K562 (cell line): ENCODE results near the gene PI4KA. TPM values are rescaled to one million over a fixed set of nuclear protein-coding genes. Genes with fewer than 3 reads are reported as not detected.
A peak's percentile ranks its signal among the peaks of the same experiment; 100 is the strongest.

Experiments used
- BMI1 ChIP-seq: fragments of 150-350 bp; IDR thresholded peaks from 2 replicates; pipeline ENCODE4 v1.6.1; 2014; ENCODE audit warnings: low read length
- DACH1 ChIP-seq: fragments of 450-650 bp; IDR thresholded peaks from 2 replicates; pipeline ENCODE4 v1.6.1; 2018; ENCODE audit not compliant: partially characterized antibody
- KDM1A ChIP-seq, 2 experiments: fragments of 450-650 bp; IDR thresholded peaks; 2 replicates each; pipeline ENCODE4 v1.6.1; 2016; ENCODE audit warnings: mild to moderate bottlenecking in 2 of 2
- NBN ChIP-seq: fragments of 450-650 bp; IDR thresholded peaks from 2 replicates; pipeline ENCODE4 v1.6.1; 2016; ENCODE audit warnings: low read depth, mild to moderate bottlenecking
- NR4A1 ChIP-seq, 2 experiments: fragments of 250-450 bp in 1 of 2; fragments of 450-650 bp in 1 of 2; sonication (Bioruptor Pico) in 1 of 2; IDR thresholded peaks; 2 replicates each; pipeline versions ENCODE4 v1.4.0 to v1.6.1; 2016 to 2020; ENCODE audit warnings: mild to moderate bottlenecking in 2 of 2, missing compliant biosample characterization in 1 of 2, missing genetic modification characterization in 1 of 2, moderate library complexity in 1 of 2
- OTX1 ChIP-seq: fragments of 450-650 bp; formaldehyde crosslinking; IDR thresholded peaks from 2 replicates; pipeline ENCODE4 v1.4.0; 2022; ENCODE audit warnings: mild to moderate bottlenecking
- PML ChIP-seq: IDR thresholded peaks from 2 replicates; pipeline ENCODE4 v1.6.1; 2012; ENCODE audit warnings: low read length, inconsistent platforms
- PTRF ChIP-seq: fragments of 450-650 bp; IDR thresholded peaks from 2 replicates; pipeline ENCODE4 v1.6.1; 2016; ENCODE audit warnings: mild to moderate bottlenecking, missing genetic modification characterization, missing compliant biosample characterization
- REST ChIP-seq, 2 experiments: fragments of 450-650 bp; formaldehyde crosslinking in 1 of 2; IDR thresholded peaks; 2 replicates each; pipeline versions ENCODE4 v1.4.0 to v1.6.1; 2014 to 2020; ENCODE audit warnings: mild to moderate bottlenecking in 2 of 2, borderline replicate concordance in 1 of 2, low read depth in 1 of 2
- SNRNP70 ChIP-seq: fragments of 200-400 bp; formaldehyde crosslinking; optimal IDR thresholded peaks from 2 replicates; pipeline ENCODE3; 2017; ENCODE audit warnings: low read depth, low read length
- SUPT5H ChIP-seq: fragments of 450-650 bp; IDR thresholded peaks from 2 replicates; pipeline ENCODE4 v1.6.1; 2016
- TEAD1 ChIP-seq, 2 experiments: fragments of 450-650 bp in 1 of 2; sonication (generic) in 1 of 2; formaldehyde crosslinking; IDR thresholded peaks; 2 replicates each; pipeline versions ENCODE4 v1.4.0 to v1.8.0; 2020 to 2022; ENCODE audit warnings: mild to moderate bottlenecking in 2 of 2, missing genetic modification reagents in 1 of 2
- ZKSCAN8 ChIP-seq: fragments of 200-800 bp; sonication (Bioruptor generic); IDR thresholded peaks from 2 replicates; pipeline ENCODE4 v1.6.1; 2016; ENCODE audit warnings: missing genetic modification characterization, missing compliant biosample characterization
- polyA plus RNA-seq, 8 experiments: library from polyadenylated mRNA; depleted of rRNA in 4 of 8; stranded (reverse) in 5 of 8; unstranded in 3 of 8; fragments of >200 nt; fragmentation: Nextera tagmentation in 2 of 8; fragmentation: Illumina TruSeq in 1 of 8; extraction: Ambion mirVana in 2 of 8; extraction: Trizol in 1 of 8; gene quantifications; 2 replicates each; pipeline versions ENCODE4 v1.2.1 to v1.2.3, GENCODE V29; 2011 to 2014; ENCODE audit warnings: inconsistent platforms in 1 of 8, missing spikeins in 1 of 8
- total RNA-seq, 7 experiments: library from RNA; depleted of rRNA in 6 of 7; stranded (reverse); fragments of >200 nt in 6 of 7; fragmentation: Illumina TruSeq in 2 of 7; extraction: Trizol in 2 of 7; gene quantifications; 2 replicates each; pipeline versions ENCODE4 v1.2.1 to v1.2.3, GENCODE V29; 2011 to 2021; ENCODE audit warnings: low replicate concordance in 1 of 7
- TF ChIP-seq, protein P1 (sequence below): fragments of 450-650 bp; IDR thresholded peaks from 2 replicates; pipeline ENCODE4 v1.6.1; 2017; ENCODE audit warnings: antibody characterized with exemption, mild to moderate bottlenecking

PI4KA gene
- total and polyA plus RNA-seq, 9 of the 15 experiments (the other 6 are each of a cell fraction or from before 2014, with no cell fraction given): 7.3 to 187 (median 84.7) TPM

GRCh38 chr22:20741634-20742581, 116.7 kb downstream of the PI4KA start (continued):
- TF ChIP-seq NBN: no peak
- no peak for TF ChIP-seq PTRF (tag)
- no peak for TF ChIP-seq NR4A1 (CRISPR knock-in tag; IDR thresholded peaks at IDR 0.05)
- TF ChIP-seq NR4A1 (tag; IDR thresholded peaks at IDR 0.05): no peak
- TF ChIP-seq BMI1: no peak; the same call in 1 of the 2 replicates
- TF ChIP-seq DACH1: peak; percentile 76
- TF ChIP-seq, protein P1, sequence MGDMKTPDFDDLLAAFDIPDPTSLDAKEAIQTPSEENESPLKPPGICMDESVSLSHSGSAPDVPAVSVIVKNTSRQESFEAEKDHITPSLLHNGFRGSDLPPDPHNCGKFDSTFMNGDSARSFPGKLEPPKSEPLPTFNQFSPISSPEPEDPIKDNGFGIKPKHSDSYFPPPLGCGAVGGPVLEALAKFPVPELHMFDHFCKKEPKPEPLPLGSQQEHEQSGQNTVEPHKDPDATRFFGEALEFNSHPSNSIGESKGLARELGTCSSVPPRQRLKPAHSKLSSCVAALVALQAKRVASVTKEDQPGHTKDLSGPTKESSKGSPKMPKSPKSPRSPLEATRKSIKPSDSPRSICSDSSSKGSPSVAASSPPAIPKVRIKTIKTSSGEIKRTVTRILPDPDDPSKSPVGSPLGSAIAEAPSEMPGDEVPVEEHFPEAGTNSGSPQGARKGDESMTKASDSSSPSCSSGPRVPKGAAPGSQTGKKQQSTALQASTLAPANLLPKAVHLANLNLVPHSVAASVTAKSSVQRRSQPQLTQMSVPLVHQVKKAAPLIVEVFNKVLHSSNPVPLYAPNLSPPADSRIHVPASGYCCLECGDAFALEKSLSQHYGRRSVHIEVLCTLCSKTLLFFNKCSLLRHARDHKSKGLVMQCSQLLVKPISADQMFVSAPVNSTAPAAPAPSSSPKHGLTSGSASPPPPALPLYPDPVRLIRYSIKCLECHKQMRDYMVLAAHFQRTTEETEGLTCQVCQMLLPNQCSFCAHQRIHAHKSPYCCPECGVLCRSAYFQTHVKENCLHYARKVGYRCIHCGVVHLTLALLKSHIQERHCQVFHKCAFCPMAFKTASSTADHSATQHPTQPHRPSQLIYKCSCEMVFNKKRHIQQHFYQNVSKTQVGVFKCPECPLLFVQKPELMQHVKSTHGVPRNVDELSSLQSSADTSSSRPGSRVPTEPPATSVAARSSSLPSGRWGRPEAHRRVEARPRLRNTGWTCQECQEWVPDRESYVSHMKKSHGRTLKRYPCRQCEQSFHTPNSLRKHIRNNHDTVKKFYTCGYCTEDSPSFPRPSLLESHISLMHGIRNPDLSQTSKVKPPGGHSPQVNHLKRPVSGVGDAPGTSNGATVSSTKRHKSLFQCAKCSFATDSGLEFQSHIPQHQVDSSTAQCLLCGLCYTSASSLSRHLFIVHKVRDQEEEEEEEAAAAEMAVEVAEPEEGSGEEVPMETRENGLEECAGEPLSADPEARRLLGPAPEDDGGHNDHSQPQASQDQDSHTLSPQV: no peak
- TF ChIP-seq PML: no peak
- peak; percentile 64; the same call in 1 of the 2 replicates for TF ChIP-seq REST (IDR thresholded peaks at IDR 0.05; ENCODE audit: borderline replicate concordance)
- TF ChIP-seq REST (CRISPR knock-in tag; IDR thresholded peaks at IDR 0.05; ENCODE audit: low read depth): no peak
- TF ChIP-seq SUPT5H: no peak
- TF ChIP-seq ZKSCAN8 (CRISPR knock-in tag): no peak
- TF ChIP-seq SNRNP70: peak; percentile 63
- TF ChIP-seq OTX1 (CRISPR knock-in tag): no peak
- peak in 1 of 2 experiments; percentile 30; a peak in 1 of 4 replicates for TF ChIP-seq TEAD1 (CRISPR knock-in tag; IDR thresholded peaks at IDR 0.05)
- TF ChIP-seq KDM1A (IDR thresholded peaks at IDR 0.05): no peak
